Bone marrow (tissue), 2 donors: ENCODE data around the gene CLTA.
"Not testable (repeated sequence)": the region's sequence is repeated elsewhere in the genome, so short reads cannot be mapped to it uniquely, and the experiment has no call there.

Experiments
- DNase-seq, 2 donors: peaks; one replicate each; lab custom pipeline; 2025; lab: John Stamatoyannopoulos, UW

Gene CLTA

DNA sequence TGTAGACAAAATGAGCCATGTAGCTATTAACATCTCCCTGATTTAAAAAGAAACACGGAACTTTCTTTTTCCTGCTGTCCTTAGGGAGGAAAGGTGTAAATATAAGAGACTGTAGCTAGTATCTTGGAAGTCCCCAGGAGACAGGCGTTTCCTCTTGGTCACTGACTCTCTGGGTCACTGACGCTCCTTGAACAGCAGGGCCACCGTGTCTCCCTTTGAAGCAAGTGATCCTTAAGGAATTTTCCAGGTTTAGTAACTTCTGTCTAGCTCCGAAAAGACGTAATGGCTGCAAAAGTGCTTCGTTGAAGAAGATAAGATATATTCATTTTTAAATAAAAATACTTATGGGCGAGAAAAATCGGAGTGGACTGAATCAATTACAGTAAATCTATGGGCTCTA is 745 bp upstream of the CLTA start:
- no peak for DNase-seq

DNA sequence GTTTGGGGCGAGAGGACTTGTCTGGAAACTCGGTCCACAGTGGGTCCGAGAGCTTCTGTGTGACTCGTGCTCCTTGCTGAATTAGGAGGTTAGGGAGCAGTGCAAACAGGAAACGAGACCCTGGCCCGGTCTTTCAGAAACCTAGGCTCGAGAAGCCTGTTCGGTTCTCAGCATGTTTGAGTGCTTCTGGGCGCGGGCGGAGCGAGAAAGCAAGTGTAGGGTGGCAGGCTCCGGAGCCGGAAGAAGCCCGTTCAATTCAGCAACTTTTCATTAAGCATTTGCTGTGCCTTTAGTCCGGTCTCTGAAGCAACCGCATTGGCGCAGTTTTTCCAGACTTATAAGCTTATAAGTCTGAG is 547 bp downstream of the CLTA start:
- peak in 1 of 2 donors; percentile 59 for DNase-seq

DNA sequence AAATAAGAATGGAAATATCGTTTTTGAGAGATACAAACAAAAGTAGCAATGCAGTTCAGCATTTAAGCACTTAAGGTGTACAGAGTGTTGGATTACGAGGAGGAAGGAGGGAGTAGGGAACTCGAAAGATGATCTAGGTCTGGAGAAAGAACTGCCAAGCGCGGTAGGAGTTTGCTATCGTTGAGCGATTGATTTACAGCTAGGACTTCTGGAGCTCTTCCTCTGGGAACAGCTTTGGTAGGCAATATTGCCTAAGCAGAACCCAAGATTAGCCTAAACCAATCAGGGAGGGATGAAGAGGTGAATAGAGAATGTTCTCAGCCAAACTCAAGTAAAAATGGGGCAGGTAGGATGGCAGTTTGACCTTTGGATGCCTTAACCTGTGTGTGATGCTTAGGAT is 965 bp downstream of the CLTA start:
- no peak for DNase-seq

DNA sequence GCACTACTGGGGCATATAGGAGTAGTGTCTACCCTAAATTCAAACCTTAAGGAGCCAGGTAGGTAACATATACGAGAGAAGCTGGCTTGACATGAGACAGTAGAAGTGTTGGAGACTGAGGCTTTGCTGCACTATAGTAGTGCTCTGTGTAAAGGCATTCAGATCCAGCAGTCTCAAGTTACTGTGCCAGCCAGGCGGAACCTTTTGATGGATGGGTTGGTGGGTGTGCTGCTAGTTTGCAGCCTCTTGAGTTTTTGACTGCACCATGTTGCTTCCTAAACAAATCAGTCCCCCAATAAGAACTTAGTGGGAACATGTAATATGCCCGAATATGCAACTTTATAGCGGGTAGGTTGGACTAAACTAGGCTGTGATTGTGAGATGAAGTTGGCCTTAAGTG is 1.5 kb downstream of the CLTA start:
- DNase-seq: no peak

DNA sequence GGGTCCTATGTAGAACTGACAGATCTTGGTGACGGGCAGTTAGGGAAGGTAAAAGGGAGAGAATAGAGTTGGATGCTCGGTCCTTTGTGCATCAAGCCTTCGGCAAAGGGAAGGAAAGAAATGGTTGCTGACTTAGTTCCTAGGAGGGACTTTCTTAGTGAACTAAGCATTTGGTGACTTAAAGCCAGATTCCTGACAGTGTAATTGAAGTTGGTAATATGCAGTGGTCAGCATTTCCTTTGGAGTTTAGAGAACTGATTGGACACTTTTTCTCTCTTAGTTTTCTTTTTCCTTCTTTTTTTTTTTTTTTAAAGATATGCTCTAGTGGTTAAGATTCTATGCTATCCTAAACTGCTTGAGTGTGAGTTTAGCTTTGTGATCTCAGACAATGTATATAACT is 2.3 kb downstream of the CLTA start:
- DNase-seq: no peak

DNA sequence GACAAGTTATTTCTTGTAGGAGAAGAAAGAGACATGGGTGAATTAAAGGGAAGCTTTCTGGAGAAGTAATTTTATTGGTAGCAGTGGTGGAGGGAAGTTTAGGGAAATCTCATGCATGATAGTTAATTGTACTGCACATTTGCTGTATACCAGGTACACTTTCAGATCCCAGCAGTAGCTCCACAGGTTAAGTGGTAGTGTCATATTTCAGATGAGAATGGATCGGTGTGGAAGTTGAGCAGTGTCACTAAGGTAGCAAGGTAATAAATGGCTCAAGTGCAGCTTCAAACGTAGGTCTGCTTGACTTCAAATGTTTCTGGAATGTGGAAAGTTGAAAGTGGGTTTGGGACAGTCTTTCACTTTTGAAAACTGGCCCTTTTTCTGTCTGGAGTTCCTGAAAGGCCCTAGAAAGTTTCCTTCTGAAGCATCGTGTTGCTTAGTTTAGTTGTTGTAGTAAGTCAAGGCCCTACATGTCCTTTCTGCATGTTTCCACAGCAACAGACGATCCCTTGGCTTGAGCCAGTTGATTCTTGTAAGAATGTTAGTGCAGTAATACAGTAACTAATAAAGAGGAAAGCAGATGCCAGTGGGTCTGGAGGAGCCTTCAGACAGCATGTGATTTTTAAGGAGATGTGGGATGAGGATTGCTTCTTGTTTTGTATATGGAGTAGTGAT is 3.7 kb downstream of the CLTA start:
- no peak for DNase-seq

DNA sequence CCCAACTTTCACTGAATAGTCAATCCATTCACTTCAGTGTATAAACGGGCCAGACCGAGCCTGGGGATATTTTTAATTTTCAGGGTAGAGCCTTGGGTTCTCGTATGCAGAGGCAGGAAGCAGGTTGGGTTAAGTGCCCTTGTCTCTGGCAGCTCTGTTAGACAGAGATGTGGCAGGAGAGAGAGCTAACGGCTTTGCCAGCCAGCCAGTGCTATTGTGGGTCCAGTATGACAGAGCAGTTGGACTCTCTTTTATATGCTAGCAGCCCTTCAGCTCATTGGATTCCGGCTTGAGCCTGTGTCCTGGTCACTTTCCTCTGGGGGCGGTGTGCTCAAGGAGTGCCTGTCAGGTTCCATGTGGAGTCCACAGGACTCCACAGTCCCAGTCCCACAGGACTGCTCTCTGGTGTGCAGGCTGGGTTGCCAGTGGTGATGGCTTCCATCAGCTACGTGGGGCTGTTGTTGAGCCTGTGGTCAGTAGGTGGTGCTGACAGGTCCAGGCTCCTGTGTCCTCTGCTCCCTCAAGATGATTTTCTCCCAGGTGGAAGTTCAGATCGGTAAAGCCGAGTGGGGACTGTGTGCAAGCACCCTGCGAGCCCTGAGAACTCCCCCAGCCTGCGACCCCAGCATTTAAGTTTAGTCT is 14.3 kb downstream of the CLTA start:
- DNase-seq: no peak

DNA sequence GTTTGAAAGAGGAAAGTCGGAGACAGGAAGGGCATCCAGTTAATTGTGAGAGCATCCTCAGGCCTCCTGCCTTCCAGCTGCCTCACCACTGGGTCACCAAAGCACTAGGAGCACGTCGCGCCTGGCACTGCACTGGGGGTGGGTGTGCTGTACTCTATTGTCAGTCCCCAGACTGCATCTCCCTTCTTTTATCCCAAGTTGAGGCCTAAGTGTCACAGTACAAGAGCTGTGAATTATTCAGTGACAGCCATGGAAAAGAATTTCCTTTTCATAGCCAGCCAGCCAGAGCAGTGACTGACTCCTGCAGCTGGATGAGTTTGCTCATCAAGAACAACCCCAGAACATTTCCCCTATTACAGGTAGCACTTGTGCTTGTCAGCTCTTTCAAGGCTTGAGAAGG is 16.3 kb downstream of the CLTA start:
- DNase-seq: no peak

DNA sequence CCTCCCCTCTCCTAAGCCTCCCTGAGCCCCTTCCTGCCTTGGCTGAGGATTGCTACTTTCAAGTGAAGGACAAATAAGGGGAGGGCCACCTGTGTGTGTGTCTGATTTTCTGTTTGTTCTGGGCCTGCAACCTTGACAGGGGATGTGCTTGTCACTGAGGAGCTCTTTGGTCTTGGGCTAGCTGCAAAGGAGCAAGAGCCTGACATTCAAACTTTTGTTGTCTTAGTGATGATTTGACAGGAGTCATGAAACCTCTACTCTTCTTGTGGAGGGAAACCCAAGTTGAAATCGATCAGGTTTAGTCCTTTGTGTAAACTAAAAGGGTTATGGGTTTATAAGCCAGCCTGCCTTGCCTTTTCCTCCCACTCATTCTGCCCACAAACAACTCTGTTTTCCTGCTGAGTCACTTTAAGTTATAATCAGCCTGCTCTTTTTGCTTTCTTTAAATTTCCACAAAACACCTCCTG is 16.9 kb downstream of the CLTA start:
- no peak for DNase-seq

DNA sequence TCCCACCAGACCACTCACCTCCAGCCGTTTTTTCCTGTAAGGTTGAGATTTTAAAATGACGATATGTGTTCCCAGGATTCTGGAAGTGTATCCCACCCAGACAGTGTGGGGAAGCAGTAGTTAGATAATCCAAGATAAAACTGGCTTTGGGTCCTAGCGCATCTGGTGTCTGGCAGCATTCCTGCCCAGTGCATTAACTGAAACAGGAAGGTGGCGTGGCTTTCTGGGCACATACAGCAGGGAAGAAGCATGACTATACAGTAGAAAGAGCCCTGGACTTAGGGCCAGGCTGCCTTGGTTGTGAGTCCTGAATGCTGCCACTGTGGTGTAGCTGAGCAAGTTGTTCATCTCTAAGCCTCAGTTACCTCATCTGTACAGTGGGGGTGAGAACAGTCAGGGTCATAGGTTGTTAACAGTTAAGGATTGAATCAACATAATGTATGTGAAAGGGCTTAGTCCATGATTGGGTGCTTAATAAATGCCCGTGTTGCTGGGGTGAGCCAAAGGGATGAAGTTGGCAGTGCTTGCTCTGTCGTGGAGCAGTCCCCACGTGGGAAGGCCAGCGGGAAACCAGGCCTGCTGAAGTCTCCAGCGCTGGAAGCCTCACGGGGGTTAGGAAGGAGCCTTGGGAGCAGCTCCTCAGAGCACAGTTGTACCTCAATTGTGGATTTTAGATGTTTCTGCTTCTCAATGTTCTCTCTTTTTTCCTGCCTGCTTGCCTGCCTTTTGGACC is 18.0 kb downstream of the CLTA start:
- no peak for DNase-seq

DNA sequence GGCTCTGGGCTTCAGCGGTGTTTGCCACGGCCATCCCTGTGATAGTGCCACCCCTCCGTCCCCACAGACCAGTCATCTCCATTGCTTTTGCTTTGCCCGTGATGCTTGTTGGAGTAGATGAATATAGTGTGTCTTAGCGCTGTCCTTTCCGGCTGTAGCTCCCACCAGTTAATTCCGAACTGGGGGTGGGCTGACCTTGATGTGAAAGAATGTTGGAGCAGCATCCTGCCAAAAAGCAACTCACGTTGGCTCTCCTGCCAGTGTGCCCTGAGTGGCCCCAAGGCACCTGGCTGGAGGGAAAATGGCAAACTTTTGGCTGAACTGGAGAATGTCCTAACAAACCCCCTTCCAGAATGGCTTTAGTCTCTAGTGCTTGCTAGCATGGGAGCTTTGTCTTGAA is 20.0 kb downstream of the CLTA start:
- DNase-seq: no peak

DNA sequence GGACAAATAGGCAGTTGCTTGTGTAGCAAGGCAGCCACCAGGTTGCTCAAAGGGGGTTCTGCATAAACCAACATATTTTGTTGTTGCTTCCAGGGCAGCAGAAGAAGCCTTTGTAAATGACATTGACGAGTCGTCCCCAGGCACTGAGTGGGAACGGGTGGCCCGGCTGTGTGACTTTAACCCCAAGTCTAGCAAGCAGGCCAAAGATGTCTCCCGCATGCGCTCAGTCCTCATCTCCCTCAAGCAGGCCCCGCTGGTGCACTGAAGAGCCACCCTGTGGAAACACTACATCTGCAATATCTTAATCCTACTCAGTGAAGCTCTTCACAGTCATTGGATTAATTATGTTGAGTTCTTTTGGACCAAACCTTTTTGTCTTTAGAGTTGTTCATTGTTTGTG is 20.8 kb downstream of the CLTA start:
- DNase-seq: no peak

DNA sequence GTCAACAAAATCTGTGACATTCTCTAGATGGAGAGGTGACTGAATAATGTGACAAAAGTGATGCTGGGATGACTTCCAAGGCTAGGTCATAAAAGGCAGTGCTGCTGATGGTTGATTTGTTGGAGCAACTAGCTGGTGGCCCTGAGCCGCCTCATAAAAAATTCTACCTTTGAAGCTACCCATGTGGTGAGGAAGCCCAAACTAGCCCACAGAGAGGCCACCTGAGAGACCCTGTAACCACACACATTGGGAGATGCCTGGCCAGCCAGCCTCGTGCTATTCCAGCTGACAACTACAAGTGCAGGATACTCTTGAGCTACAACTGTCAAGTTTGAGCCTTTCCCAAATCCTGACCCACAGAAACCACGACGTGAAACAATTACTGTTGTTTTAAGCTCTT is 22.7 kb downstream of the CLTA start:
- no peak for DNase-seq

DNA sequence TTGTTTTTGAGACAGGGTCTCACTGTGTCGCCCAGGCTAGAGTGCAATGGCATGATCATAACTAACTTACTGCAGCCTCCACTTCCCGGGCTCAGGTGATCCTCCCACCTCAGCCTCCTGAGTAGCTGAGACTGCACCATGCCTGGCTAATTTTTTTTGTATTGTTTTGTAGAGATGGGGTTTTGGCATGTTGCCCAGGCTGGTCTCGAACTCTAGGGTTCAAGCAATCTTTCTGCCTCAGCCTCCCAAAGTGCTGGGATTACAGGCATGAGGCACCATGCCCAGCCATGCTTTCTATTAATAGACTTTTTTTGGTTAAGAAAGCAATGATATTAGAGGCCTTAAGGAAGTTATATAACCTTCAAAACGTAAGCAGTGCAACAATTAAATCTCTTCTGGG is 23.3 kb downstream of the CLTA start:
- no peak for DNase-seq

DNA sequence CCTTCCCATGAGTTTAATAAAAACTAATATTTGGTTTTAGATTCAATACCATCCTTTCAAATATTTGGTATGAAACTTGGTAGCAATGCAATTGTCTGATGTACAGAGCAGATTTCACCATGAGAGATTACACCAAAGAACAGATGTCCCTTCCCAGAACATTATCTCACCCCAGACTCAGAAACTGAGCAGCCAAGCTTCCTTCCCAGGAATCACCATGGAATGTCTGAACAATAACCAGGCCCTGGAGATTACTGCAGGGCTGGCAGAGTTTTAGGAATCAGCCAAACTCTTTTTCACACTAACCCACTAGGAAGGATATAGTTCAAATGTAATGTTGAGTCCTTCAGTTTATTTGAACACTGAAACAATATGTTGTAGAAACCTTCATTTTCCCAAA is 23.9 kb downstream of the CLTA start:
- no peak for DNase-seq

DNA sequence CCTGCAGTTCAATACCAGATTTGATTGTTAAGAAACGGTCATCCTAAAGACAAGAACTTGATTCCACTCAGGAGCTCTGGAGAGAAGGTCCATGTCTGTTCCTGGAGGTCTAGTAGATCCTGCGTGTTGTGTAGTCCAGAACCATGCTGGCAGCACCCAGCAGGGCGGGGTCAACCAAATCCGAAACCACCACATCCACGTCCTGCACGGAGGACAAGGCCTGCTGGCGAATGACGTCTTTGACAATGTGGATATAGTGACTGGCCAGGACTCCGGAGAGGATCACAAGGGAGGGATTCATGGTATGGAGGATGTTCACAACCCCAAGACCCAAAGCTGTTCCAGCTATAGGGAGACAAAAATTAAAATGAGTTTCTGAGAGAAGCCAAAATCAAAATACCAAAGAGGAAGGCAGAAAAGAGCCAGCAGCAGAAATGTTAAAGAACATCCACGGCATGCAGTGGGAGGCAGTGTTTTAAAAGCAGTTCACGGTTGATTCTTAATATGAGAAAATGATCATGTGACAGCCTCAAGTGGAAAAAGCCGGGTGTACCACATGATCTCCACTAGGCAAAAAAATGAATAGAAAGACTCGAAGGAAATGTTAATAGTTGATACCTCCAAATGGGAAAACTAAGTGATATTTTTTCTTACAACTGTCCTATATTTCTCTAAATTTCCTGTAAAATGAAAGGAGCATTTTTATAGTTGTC is 26.7 kb downstream of the CLTA start:
- no peak for DNase-seq

DNA sequence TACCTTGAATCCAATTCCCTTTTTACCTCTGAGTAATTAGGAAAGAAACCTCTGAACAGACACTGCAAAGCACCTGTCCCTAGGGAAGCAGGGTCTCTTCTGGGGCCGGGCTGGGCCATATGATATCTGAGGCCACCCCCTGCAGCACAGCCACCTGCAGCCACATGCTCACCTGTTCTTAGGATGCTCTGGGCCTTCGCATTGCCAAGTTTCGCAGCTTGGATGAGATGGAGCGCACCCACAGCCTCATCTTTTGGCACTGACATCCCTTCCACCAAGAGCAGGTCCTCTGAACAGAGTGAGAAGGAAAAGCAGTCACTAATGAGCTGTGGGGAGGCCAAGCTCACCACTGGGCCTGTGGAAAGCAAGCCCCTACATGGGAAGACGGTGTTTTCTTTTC is 27.3 kb downstream of the CLTA start:
- no peak for DNase-seq

DNA sequence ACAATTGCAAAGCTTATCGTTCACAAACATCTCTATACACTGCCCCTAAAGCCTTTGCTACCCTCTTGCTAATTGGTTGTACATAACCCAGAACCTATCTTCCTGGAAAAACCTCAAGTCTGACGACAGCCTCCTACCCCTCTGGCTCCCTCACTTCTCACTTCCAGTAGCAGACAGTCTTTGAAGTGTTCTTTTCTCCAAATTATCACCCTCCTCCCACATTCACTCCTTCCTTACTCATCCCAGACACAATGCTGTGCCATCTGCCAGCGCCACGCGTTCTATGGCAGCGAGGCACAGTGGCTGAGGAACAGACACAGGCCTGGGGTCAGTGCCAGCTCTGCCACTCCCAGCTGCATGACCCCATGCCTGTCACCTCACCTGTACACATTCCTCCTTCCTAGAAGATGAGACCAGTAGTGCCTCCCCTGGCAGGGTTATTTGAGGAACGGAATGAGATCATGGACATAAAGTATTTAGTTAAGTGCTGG is 27.7 kb downstream of the CLTA start:
- no peak for DNase-seq

DNA sequence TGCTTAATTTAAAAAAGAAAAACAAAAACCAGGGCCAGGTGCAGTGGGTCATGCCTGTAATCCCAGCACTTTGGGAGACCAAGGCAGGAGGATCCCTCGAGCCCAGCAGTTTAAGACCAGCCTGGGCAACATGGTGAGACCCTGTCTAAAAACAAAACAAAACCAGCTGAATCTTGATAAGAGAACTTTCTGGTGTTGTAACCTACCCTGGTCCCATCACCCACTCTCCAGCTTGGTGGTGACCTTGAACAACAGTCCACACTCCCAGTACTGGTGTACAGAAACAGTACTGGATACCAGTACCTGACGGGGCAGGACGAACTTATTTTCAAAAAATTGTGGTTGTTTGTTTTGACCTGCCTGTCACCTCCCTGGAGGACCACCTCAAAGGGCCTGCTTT is 30.9 kb downstream of the CLTA start:
- DNase-seq: no peak

DNA sequence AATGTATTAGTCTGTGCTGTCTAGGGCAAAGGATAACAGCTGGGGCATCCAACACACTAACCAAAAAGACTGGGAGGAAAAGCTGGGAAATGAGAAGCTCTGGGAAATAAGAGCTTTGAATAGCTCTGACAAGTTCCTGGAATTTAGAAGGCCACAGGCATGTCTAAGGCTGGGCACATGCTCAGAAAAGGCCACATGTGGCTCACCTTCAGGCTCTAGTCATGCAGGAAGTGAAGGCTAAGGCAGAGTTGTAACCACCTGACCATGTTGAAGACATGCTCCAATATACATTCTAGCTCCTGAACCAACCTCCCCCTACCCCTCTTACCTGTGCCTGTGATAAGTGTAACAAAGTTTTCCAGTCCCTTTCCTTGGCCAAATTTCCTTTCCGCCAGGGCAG is 31.7 kb downstream of the CLTA start:
- no peak for DNase-seq

DNA sequence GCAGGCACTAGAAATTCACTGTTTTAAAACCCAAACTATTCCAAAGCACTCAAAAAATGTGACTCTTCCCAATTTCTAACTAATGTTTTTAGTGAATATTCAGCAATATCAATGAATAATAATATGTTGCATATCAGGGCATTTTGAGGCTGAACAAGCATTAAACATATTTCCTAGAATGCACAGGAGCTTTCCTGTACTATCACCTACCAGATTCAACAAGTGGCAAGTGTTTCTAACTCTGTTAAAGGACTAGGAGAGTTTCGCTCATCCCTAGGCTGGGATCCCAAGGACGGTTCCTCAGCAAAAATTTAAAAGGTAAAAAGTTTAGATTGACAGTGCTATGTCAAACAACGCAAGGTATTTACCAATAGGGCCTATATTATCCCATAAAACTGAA is 46.5 kb downstream of the CLTA start:
- no peak for DNase-seq

DNA sequence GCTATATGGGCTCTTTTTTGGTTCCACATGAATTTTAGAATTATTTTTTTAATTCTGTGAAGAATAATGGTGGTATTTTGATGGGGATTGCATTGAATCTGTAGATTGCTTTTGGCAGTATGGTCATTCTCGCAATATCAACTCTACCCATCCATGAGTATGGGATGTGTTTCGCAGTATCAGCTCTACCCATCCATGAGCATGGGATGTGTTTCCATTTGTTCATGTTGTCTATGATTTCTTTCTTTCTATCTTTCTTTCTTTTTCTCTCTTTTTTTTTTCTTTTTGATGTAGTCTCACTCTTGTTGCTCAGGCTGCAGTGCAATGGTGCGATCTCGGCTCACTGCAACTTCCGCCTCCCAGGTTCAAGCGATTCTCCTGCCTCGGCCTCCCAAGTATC is 48.5 kb downstream of the CLTA start:
- DNase-seq: not testable (repeated sequence)

DNA sequence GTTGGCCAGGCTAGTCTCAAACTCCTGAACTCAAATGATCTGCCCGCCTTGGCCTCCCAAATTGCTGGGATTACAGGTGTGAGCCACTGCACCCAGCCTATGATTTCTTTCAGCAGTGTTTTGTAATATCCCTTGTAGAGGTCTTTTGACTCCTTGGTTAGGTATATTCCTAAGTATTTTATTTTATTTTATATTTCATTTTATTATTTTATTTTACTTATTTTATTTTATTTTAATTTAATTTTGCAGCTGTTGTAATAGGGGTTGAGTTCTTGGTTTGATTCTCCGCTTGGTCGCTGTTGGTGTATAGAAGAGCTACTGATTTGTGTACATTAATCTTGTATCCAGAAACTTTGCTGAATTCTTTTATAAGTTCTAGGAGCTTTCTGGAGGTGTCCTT is 49.0 kb downstream of the CLTA start:
- not testable (repeated sequence) for DNase-seq
